22Rv1 (cell line): ENCODE data around the gene PTPRG.

ENCODE experiments used
- CTCF ChIP-seq: fragments of 450-650 bp; IDR thresholded peaks from 2 replicates; pipeline ENCODE4 v1.5.1; 2017; ENCODE audit warnings: mild to moderate bottlenecking
- ZFX ChIP-seq: fragments of 450-650 bp; IDR thresholded peaks from 2 replicates; pipeline ENCODE4 v1.6.1; 2017; ENCODE audit warnings: antibody characterized with exemption, borderline replicate concordance

- no peak for TF ChIP-seq CTCF
- TF ChIP-seq ZFX, result no peak
These were observed 12.1 kb downstream of the PTPRG start for GRCh38 chr3:61573441-61573840.
